DMS114 treated with DMSO at 0.1 percent for 48 hours (cell line): ENCODE measurements around the gene SCARB1.
"Not testable (repeated sequence)": the region's sequence is repeated elsewhere in the genome, so short reads cannot be mapped to it uniquely, and the experiment has no call there.

Source experiments
- DNase-seq: peaks from one replicate; lab custom pipeline; 2025; ENCODE audit not compliant: unreplicated experiment; lab: John Stamatoyannopoulos, UW

The SCARB1 gene

GRCh38 chr12:124863416-124864325 is at the start of gene SCARB1:
Gene SCARB1, minus strand, starts transcription at chr12:124863864. Its CDS starts 144 bp downstream, at chr12:124863720.
- DNase-seq: peak; percentile 42

DNA sequence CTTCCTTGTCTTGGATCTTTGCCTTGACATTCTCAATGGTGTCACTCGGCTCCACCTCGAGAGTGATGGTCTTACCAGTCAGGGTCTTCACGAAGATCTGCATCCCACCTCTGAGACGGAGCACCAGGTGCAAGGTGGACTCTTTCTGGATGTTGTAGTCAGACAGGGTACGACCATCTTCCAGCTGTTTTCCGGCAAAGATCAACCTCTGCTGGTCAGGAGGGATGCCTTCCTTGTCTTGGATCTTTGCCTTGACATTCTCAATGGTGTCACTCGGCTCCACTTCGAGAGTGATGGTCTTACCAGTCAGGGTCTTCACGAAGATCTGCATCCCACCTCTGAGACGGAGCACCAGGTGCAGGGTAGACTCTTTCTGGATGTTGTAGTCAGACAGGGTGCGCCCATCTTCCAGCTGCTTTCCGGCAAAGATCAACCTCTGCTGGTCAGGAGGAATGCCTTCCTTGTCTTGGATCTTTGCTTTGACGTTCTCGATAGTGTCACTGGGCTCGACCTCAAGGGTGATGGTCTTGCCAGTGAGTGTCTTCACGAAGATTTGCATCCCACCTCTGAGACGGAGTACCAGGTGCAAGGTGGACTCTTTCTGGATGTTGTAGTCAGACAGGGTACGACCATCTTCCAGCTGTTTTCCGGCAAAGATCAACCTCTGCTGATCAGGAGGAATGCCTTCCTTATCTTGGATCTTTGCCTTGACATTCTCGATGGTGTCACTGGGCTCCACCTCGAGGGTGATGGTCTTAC is 49.0 kb upstream of the SCARB1 start:
- DNase-seq: not testable (repeated sequence)

DNA sequence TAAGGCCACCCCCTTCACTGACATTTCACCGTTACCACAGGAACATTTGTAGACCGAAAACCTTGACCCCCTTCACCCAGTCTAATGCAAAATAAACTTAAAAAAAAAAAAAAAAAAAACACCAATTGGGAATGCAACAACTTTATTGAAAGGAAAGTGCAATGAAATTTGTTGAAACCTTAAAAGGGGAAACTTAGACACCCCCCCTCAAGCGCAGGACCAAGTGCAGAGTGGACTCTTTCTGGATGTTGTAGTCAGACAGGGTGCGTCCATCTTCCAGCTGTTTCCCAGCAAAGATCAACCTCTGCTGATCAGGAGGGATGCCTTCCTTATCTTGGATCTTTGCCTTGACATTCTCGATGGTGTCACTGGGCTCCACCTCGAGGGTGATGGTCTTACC is 47.9 kb upstream of the SCARB1 start:
- DNase-seq: not testable (repeated sequence)

DNA sequence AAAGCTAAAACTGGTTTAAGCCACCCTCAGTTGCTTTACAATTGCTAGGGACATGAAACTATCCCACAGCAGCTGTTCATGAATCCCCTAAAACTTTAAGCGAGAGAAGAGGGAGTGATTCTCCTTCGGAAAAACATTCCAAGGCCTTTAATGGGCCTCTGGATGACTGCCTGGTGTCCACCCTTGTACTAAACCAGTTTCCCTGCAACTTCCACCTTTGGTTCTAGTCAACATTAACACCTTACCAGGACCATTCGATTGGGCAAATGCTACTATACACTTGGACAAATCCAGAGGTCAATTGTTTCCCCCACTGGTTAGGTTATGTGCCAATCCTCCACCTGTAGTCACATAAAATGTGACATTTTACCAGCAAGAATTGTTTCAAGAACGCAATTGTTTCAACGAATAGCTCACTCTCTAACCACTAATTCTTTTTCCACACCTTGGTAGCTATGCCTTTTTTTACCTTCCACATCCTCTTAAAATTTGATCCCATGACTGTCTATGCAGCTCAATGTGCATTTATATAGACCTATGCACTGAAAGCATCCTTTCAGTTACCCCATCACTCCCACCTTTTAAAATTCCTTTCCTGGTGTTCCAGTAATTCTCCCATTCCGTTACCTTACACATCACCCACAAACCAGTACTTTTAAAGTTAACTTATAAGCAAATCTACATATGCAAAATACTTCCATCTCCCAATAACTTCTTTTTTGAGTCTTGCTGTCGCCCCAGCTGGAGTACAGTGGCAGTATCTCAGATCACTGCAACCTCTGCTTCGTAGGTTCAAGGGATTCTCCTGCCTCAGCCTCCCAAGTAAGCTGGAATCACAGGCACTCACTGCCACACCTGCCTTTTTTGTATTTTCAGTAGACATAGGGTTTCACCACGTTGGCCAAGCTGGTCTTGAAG is 47.2 kb upstream of the SCARB1 start:
- no peak for DNase-seq

DNA sequence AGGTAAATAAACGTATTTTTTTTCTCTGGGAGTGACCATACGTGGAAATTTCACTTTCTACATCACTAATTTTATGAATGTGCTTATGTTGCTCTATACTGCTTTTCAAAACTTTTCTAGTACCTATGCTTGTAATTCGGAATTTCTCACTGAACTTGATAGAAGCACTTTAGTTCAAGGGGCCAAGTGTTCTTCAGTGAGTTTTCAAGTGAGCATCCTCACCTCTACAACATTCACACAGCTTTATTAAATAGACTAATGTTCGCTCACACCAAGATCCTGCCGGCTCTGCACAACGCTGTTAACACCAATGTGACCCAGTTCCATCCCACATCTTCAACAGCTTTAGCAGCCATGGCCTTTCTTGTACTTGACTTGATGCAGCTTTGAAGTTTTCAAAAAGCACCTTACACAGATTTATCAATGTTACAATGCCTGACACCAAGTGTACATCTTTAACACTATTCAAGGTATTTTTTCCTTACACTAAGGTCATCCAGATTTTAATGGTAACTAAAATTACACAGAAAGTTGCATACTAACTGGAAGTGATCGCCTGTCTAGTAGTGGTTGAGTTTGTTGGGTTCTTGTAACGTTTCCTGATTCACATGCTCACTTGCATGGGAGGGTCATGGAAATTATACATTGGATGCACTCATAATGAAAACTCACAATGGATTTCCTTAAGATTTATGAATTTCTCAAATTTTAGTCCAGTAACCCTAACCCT is 46.3 kb upstream of the SCARB1 start:
- no peak for DNase-seq

GRCh38 chr12:124906606-124907261 is 43.1 kb upstream of the SCARB1 start:
- DNase-seq: no peak

- peak; percentile 38 for DNase-seq
Observed at GRCh38 chr12:124904306-124905098, 40.8 kb upstream of the SCARB1 start.

GRCh38 chr12:124902916-124903315 is 39.3 kb upstream of the SCARB1 start:
- DNase-seq: no peak

GRCh38 chr12:124901003-124901402 is 37.3 kb upstream of the SCARB1 start:
- DNase-seq: no peak

- not testable (repeated sequence) for DNase-seq
Observed at GRCh38 chr12:124900345-124900795, 36.7 kb upstream of the SCARB1 start.

DNA sequence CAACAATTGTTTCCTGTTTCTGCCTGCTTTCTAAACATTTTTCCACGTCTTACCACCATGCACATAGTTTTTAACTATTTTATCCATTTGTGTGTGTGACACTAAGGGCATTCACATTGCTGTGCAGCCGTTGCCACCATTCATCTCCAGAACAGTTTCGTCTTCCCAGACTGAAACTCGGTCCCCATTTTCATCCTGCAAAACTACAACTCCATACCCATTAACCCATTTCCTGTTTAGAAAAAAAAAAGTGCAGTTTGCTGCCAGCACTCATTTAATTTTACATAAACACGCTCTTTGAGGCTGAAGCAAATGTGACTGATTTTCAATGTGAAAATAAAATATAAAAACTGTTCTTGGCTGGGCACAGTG is 35.2 kb upstream of the SCARB1 start:
- no peak for DNase-seq

DNA sequence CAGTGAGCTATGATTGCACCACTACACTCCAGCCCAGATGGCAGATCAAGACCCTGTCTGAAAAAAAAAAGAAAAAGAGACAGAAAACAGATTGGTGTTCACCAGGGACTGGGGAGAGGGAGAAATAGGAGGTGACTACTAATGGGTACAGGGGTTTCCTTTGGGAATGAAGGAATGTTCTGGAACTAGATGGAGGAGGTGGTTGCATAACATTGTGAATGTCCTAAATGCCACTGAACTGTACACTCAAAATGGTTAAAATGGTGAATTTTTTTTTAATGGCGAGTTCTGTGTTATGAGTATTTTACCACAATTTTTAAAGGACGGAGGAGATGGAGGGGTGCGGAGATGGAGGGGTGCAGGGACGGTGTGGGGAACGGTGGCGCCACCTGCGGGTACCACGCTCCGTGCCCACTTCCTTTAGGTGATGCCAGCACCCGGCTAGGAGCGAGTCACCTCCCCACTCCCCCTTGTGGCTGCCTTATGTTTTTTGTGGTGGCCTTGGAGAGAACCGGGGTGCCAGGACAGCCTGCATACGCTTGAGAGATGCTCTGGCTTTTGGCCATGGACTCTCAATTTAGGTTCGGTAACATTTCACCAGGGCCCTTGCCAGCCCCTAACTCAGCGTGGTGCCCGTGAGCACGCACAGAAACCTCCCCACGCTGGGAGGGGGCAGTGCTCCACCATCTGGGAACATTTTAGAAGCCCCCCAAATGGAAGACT is 34.7 kb upstream of the SCARB1 start:
- DNase-seq: no peak

DNA sequence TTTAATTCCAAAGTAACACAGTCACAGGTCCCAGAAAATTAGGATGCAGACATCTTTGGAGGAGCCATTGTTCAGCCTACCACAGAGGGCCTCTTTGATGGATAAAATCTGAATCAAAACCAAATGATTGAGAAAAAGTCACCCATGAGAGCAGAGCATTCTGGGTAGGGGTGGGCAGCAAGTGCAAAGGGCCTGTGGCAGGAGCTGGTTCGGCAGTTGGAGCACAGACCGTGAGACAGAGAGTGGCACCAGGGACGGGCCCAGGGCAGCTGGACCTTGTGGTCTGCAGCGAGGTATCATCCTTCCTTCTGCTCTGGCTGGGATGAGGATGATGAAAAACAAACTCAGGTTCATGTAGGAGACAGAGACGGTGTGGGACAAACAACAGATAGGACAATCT is 32.8 kb upstream of the SCARB1 start:
- DNase-seq: no peak

- no peak for DNase-seq
Observed at GRCh38 chr12:124893792-124894516, 30.3 kb upstream of the SCARB1 start.

- no peak for DNase-seq
Observed at GRCh38 chr12:124888260-124888659, 24.6 kb upstream of the SCARB1 start.

DNA sequence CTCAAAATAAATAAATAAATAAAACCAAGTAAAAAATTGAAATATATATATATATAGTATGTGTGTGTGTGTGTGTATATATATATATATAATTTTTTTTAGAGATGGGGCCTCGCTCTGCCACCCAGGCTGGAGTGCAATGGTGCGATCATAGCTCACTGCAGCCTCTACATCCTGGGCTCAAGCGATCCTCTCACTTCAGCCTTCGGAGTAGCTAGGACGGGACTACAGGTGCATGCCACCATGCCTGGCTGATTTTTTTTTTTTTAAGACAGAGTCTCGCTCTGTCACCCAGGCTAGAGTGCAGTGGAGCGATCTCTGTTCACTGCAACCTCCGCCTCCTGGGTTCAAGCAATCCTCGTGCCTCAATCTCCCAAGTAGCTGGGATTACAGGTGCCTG is 24.1 kb upstream of the SCARB1 start:
- not testable (repeated sequence) for DNase-seq

GRCh38 chr12:124884587-124885438 is 21.1 kb upstream of the SCARB1 start:
- DNase-seq: no peak
